Activated naive CD4-positive, alpha-beta T cell treated with anti-CD3 and anti-CD28 coated beads, Interleukin-2, amount 50 U/mL, for 72 hours (primary cell): Measurements from ENCODE around the gene TMEM179. TPM values are rescaled to one million over a fixed set of nuclear protein-coding genes. Genes with fewer than 3 reads are reported as not detected.
"Not testable (repeated sequence)": the region's sequence is repeated elsewhere in the genome, so short reads cannot be mapped to it uniquely, and the experiment has no call there.

Source experiments
- ATAC-seq, 2 donors: fragments of 150-1000 bp; cut with Tn5 transposase; 2 replicates each; pipeline ENCODE4 v1.10.0; 2021; ENCODE audit warnings: mild to moderate bottlenecking in 2 of 2, moderate library complexity in 2 of 2
- DNase-seq, 2 donors: peaks; one replicate each; pipeline ENCODE4 v3.0.0; 2021 to 2022; ENCODE audit warnings: low spot score in 2 of 2
- H3K27ac Mint-ChIP-seq, 2 donors: one replicate each; pipeline ENCODE4 v1.8.0; 2022; ENCODE audit warnings: mild to moderate bottlenecking in 2 of 2, mixed read lengths in 2 of 2
- H3K36me3 Mint-ChIP-seq, 2 donors: one replicate each; pipeline ENCODE4 v1.8.0; 2022; ENCODE audit warnings: mixed read lengths in 2 of 2
- H3K9me3 Mint-ChIP-seq, 2 donors: one replicate each; pipeline ENCODE4 v1.8.0; 2022; ENCODE audit warnings: mixed read lengths in 2 of 2
- total RNA-seq, 2 donors: library from RNA; stranded (reverse); gene quantifications; one replicate each; pipeline ENCODE4 v1.2.3, GENCODE V29; 2022

The TMEM179 gene
- under 1 TPM in 1 of 2 donors, not detected in 1; 0.23 TPM for total RNA-seq

- peak within 1 kb of the TSS in 1 of 2 donors; percentile 9 for H3K27ac Mint-ChIP-seq
- H3K36me3 Mint-ChIP-seq: no peaks in the 10 kb centered on the region
- DNase-seq: peak in 1 of 2 donors; percentile 31
- no peaks in the 10 kb centered on the region for H3K9me3 Mint-ChIP-seq
- peak; percentile 33 to 58 for ATAC-seq
These were observed at the start of gene TMEM179 for GRCh38 chr14:104604458-104605449. TMEM179 (minus strand) TSS chr14:104604772; CDS start chr14:104604741, 31 bp downstream.

GRCh38 chr14:104654119-104654518 lies 49.5 kb upstream of the TMEM179 start:
- H3K36me3 Mint-ChIP-seq: peaks cover 0 to 6% of the 10 kb centered on the region in 2 donors
- DNase-seq: no peak
- ATAC-seq: no peak
- H3K9me3 Mint-ChIP-seq: no peaks in the 10 kb centered on the region
- no peak overlapping the region for H3K27ac Mint-ChIP-seq

- DNase-seq, H3K27ac Mint-ChIP-seq, H3K36me3 Mint-ChIP-seq, ATAC-seq, H3K9me3 Mint-ChIP-seq: not testable (repeated sequence)
These were observed 48.8 kb upstream of the TMEM179 start for GRCh38 chr14:104653130-104653920.

DNA sequence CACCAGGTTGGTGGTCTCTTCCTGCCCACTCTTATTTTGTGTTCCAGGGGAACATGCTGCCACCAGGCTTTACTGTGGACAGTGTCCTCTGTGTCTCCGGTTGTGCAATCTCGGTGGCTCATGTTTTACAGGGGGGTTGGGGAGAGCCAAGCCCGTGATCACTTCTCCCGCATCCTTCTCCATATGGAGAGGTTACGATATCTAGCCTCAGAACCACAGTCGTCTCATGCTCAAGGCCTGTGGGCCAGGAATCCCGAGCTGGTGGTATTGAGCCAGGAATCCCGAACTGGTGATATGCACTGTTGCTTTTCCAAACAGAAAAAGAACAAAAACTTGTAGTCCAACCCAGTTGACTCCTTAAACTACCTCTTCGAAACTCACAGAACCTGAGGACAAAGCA lies 47.8 kb upstream of the TMEM179 start:
- Mint-ChIP-seq H3K36me3 (peaks cover 0 to 6% of the 10 kb centered on the region in 2 donors), H3K9me3 (no peaks in the 10 kb centered on the region), H3K27ac (no peak overlapping the region)
- no peak for ATAC-seq
- no peak for DNase-seq

GRCh38 chr14:104651876-104652260 lies 47.3 kb upstream of the TMEM179 start:
- Mint-ChIP-seq H3K36me3 (peaks cover 0 to 6% of the 10 kb centered on the region in 2 donors), H3K9me3 (no peaks in the 10 kb centered on the region), H3K27ac (no peak overlapping the region)
- ATAC-seq: no peak
- DNase-seq: no peak

DNA sequence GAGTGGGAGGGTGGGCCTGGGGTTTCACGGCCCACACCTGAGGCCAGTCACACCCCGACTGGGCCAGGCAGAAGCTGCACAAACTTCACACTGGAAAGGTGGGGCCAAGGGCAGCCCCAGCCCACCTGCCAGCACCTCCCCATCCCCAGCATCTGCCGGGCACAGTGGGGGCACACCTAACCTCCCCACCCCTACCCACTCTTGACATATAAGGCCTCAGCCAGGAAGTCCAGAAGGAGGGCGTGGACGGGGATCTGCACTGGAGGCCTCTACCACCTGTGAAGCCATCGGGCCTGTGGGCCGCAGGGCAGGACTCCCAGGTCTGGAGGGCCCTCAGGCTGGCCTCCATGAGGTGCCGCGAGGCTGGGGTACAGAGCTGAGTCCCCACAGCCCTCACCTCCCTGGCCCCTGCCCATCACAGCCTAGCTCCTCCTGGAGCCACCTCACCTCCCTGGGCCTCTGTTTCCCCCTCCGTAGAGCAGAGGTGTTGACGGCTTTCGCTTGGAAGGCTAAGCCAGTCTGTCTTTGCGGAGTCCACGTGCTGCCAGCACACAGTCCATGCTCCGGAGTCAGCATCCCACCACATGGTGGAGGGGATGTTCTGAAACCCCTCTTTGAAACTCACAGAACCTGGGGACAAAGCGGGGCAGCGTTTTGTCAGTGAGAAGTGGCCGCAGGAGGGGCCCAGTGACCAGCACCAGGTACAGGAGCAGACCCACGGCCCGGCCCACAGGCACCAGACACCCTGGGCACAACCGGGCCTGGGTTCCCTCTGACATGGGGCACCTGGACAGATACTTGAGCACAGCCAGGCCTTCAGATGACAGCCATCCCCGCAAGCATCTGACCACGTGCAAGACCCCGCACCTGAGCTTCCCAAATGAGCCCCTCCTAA lies 46.7 kb upstream of the TMEM179 start:
- ATAC-seq: peak in 1 of 2 donors; percentile 11
- Mint-ChIP-seq H3K27ac (no peak overlapping the region), H3K36me3 (peaks cover 0 to 6% of the 10 kb centered on the region in 2 donors), H3K9me3 (no peaks in the 10 kb centered on the region)
- no peak for DNase-seq

DNA sequence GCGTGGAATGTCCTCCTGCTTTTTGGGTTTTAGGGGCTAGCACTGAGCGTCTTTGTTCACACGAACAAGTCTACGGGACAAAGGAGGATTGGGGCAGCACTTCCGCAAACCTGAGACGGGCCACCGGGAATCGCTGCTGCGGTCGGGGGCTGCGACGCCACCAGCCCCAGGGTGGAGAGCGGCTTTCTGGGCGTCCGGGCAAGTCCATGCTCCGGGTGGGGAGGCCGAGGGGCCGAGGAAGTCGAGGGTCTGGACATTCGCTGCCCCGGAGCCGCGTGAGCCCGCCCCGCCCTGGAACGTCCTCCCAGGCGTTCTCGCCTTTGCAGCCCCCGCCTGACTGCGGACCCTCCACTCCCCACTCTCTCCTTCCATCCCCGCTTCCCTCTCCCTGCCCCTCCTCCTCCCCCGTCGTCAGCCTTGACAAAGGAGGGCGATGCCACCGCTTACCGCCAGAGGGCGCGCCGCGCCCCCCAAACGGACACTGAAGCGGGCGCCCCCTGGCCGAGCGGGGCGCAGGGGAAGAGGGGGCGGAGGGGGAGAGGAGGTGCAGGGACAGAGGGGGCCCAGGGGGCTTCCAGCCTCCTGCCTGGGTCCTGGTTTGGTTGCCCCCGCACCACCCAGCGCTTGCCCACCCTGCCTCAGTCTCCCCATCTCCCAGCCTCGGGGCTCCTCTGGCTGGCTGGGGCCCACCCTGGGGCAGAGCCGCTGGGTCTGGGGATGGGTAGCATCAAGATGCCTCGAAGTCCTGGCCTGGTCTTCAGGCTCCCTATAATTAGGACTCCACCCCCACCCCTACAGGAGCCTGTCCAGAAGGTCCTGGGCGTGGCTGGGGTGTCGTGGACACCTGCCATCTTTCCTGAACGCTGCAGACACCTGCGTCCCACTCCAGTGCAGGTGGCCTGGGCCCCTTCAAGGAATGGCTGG lies 45.7 kb upstream of the TMEM179 start:
- Mint-ChIP-seq H3K9me3 (peaks cover under 1 to 1% of the 10 kb centered on the region in 2 donors), H3K36me3 (peaks cover 0 to 6% of the 10 kb centered on the region in 2 donors), H3K27ac (no peak overlapping the region)
- DNase-seq: peak in 1 of 2 donors; percentile 79
- peak; percentile 88 to 94 for ATAC-seq

- ATAC-seq (no peak), DNase-seq (no peak)
- peaks cover 4 to 7% of the 10 kb centered on the region in 2 donors for H3K9me3 Mint-ChIP-seq
- no peak overlapping the region for H3K27ac Mint-ChIP-seq
- H3K36me3 Mint-ChIP-seq: peaks cover 0 to 3% of the 10 kb centered on the region in 2 donors
These were observed 43.0 kb upstream of the TMEM179 start for GRCh38 chr14:104647467-104648043.

DNA sequence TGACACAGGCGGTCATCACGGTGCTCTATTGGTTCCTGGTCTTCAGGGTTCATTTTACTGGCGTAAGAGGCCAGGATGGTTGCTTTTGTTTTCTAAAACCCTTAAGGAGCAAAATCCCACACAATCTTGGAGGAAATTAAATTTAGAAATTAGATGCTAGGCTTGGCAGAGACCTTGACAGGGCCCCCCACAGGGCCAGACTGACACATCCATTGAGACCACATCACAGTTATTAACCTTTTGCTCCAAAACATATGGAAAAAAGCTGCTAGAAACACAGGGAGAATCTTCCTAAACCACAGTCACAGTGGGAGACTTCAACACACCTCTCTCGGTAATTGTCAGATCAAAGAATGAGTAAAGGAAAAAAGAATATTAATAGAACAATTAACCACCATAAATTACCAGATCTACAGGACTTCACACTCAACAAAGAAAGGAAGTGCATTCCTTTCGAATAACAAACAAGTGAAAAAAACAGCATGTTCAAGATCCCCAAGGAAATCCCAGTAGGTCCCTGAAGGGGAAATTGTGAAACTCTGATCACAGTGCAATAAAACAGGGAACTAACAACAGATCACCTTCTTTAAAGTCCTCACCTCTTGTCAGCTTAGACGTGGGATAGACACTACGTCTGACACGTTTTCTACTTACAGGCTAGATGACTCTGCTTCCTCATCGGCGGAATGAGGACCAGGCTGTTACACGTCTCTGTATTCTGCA lies 40.2 kb upstream of the TMEM179 start:
- no peak overlapping the region for H3K27ac Mint-ChIP-seq
- no peaks in the 10 kb centered on the region for H3K36me3 Mint-ChIP-seq
- no peak for ATAC-seq
- H3K9me3 Mint-ChIP-seq: peaks cover 4 to 7% of the 10 kb centered on the region in 2 donors
- DNase-seq: no peak

DNA sequence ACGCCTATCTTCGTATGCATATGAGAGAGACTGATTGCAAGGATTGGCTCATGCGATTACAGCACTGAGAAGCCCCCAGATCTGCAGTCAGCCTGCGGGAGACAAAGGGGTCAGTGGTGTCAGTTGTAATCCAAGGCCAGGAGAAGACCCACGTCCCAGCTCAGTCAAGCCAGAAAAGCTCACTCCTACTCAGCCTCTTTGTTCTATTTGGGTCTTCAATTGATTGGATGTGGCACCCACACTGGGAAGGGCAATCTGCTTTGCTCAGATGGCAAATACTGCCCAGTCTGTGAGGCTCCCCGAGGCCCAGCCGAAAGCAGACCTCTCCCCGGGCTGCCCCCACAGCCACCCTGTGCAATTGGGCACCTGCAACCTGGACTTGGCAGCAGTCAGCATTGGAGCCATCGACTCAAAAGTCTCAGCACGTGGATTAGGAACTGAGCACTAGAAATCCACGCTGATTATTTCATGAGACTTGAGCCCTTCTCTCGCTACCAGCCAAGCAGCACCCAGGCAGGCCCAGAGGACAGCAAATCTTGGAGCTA lies 39.6 kb upstream of the TMEM179 start:
- H3K9me3 Mint-ChIP-seq: peaks cover 4 to 7% of the 10 kb centered on the region in 2 donors
- H3K27ac Mint-ChIP-seq: no peak overlapping the region
- no peak for ATAC-seq

DNA sequence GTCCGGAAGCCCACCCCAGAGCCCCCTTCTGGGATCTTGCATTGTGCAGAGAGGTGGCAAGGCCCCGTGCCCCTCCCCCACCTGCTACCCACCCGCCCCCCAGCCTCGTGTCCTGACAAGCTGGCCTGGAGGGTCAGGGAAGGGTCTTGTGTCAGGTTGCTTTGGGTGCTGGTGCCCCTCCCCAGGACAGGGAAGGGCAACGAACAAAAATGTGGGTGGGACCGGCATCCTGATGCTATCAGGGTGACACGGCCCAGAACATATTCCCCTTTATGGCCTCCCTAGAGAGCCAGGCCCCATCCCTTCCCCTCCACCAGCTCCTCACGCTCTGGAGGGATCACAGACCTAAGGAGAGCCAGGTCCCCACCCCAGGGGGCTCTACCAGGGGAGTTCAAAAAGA lies 38.7 kb upstream of the TMEM179 start:
- ATAC-seq: no peak
- Mint-ChIP-seq H3K9me3 (peaks cover 4 to 7% of the 10 kb centered on the region in 2 donors), H3K27ac (no peak overlapping the region), H3K36me3 (no peaks in the 10 kb centered on the region)
- no peak for DNase-seq

More for the DNA sequence above, 39.6 kb upstream of the TMEM179 start:
- no peak for DNase-seq
- H3K36me3 Mint-ChIP-seq: no peaks in the 10 kb centered on the region

DNA sequence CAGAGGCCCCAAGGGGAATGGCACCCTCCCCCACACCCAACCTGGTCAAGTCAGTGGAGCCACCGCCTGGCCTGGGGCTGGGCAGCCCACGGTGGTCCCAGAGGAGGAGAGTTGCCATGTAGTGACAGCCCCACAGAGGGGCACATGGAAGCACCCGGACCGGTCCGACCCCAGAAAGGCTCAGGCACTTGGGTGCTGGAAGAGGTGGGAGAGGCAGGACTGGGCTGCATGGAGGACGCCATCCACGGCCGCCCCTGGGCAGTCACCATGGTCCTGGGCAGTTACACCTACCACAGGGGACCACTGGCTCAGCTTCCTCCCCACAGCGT lies 37.9 kb upstream of the TMEM179 start:
- peak overlapping the region in 1 of 2 donors; percentile 26 for H3K27ac Mint-ChIP-seq
- H3K9me3 Mint-ChIP-seq: peaks cover 4 to 7% of the 10 kb centered on the region in 2 donors
- H3K36me3 Mint-ChIP-seq: no peaks in the 10 kb centered on the region
- ATAC-seq: no peak
- no peak for DNase-seq

DNA sequence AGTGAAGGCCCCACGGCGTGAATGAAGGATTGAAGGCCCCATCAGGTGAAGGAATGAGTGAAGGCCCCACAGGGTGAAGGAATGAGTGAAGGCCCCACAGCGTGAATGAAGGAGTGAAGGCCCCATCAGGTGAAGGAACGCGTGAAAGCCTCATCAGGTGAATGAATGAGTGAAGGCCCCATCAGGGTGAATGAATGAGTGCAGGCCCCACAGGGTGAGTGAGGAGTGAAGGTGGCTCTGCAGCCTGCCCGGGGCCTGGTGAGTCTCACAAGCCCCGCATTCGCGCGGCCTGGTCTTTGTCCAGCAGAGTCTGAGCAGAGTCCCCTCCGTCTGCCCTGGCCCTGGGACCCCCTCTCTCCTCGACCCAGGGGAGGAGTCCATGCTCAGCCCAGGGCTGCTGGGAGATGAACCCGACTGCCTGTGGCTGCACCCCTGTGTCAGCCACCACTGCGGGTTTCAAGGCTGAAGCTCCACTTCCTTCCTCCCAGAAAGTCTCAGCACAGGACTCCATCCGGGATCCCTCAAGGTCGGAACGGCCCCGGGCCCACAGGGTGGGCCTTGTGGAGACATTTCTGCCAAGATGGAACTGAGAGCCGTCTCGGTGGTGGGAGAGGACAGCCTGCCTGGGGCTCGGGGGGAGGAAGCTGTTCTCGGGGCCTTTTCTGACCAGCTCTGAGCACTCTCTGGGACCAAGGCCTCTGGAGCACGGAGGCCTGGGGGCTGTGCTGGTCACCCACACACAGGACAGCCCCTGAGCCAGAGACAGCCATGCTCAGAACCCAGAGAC lies 37.4 kb upstream of the TMEM179 start:
- DNase-seq (no peak), ATAC-seq (peak in 1 of 2 donors; percentile 53)
- Mint-ChIP-seq H3K9me3 (peaks cover 4 to 7% of the 10 kb centered on the region in 2 donors), H3K27ac (peak overlapping the region in 1 of 2 donors; percentile 26), H3K36me3 (no peaks in the 10 kb centered on the region)
